Chondrocyte (in vitro differentiated cells): ENCODE data around the gene COX14. TPM values are rescaled to one million over a fixed set of nuclear protein-coding genes. Genes with fewer than 3 reads are reported as not detected.

ENCODE experiments used
- DNase-seq: peaks from one replicate; pipeline ENCODE4 v3.0.0; 2021; ENCODE audit warnings: mixed read lengths, low spot score
- H3K27ac Mint-ChIP-seq: one replicate; pipeline ENCODE4 v1.8.0; 2021; ENCODE audit warnings: mild to moderate bottlenecking, moderate library complexity, mixed read lengths; ENCODE audit not compliant: unreplicated experiment
- H3K27me3 Mint-ChIP-seq: 2 replicates; pipeline ENCODE4 v1.8.0; 2021; ENCODE audit warnings: low read depth, mixed read lengths
- H3K36me3 Mint-ChIP-seq: 2 replicates; pipeline ENCODE4 v1.8.0; 2021; ENCODE audit warnings: low read depth, mixed read lengths
- H3K4me1 Mint-ChIP-seq: 2 replicates; pipeline ENCODE4 v1.8.0; 2021; ENCODE audit warnings: low read depth, mild to moderate bottlenecking, mixed read lengths
- H3K4me3 Mint-ChIP-seq: one replicate; pipeline ENCODE4 v1.8.0; 2021; ENCODE audit warnings: mild to moderate bottlenecking, moderate library complexity, mixed read lengths; ENCODE audit not compliant: unreplicated experiment
- H3K9me3 Mint-ChIP-seq: 2 replicates; pipeline ENCODE4 v1.8.0; 2021; ENCODE audit warnings: low read depth, mixed read lengths
- CTCF ChIP-seq: fragments of 200-600 bp; sonication (generic); IDR thresholded peaks from 2 replicates; pipeline ENCODE4 v1.5.0; 2021; ENCODE audit warnings: antibody characterized with exemption, mild to moderate bottlenecking, moderate library complexity
- total RNA-seq: library from RNA; stranded (reverse); gene quantifications from 3 replicates; pipeline ENCODE4 v1.2.1, GENCODE V29; 2021

COX14 gene
- total RNA-seq, 1 donor from 2014 or later = 44.7 TPM

GRCh38 chr12:50127546-50127945 lies 15.5 kb downstream of the COX14 start:
- no peak for DNase-seq
- H3K36me3 Mint-ChIP-seq = peaks cover 20% of the 10 kb centered on the region
- no peaks in the 10 kb centered on the region for H3K9me3 Mint-ChIP-seq
- no peak overlapping the region for H3K4me3 Mint-ChIP-seq
- TF ChIP-seq CTCF = no peak
- H3K27me3 Mint-ChIP-seq = no peaks in the 10 kb centered on the region
- peaks cover 11% of the 10 kb centered on the region for H3K4me1 Mint-ChIP-seq
- no peak overlapping the region for H3K27ac Mint-ChIP-seq

- no peak for DNase-seq
- peaks cover 26% of the 10 kb centered on the region for H3K36me3 Mint-ChIP-seq
- H3K27me3 Mint-ChIP-seq = no peaks in the 10 kb centered on the region
- H3K4me1 Mint-ChIP-seq = peaks cover 14% of the 10 kb centered on the region
- H3K9me3 Mint-ChIP-seq = no peaks in the 10 kb centered on the region
- H3K27ac Mint-ChIP-seq = no peak overlapping the region
- no peak overlapping the region for H3K4me3 Mint-ChIP-seq
- TF ChIP-seq CTCF = no peak
Measured at GRCh38 chr12:50129290-50129689, 17.3 kb downstream of the COX14 start.

- Mint-ChIP-seq H3K27me3 (no peaks in the 10 kb centered on the region), H3K9me3 (no peaks in the 10 kb centered on the region), H3K4me1 (peaks cover 12% of the 10 kb centered on the region), H3K27ac (peak overlapping the region; percentile 29), H3K36me3 (peaks cover 31% of the 10 kb centered on the region), H3K4me3 (no peak overlapping the region)
- no peak for DNase-seq
- TF ChIP-seq CTCF = peak; percentile 83
Measured at GRCh38 chr12:50132505-50133135, 20.6 kb downstream of the COX14 start.

GRCh38 chr12:50142993-50143392 lies 31.0 kb downstream of the COX14 start:
- H3K4me1 Mint-ChIP-seq = peaks cover 10% of the 10 kb centered on the region
- peaks cover 13% of the 10 kb centered on the region for H3K36me3 Mint-ChIP-seq
- no peaks in the 10 kb centered on the region for H3K9me3 Mint-ChIP-seq
- DNase-seq = no peak
- no peak for TF ChIP-seq CTCF
- H3K27me3 Mint-ChIP-seq = no peaks in the 10 kb centered on the region
- H3K27ac Mint-ChIP-seq = no peak overlapping the region
- H3K4me3 Mint-ChIP-seq = no peak overlapping the region

GRCh38 chr12:50145439-50145838 lies 33.4 kb downstream of the COX14 start:
- no peak overlapping the region for H3K4me3 Mint-ChIP-seq
- no peak for TF ChIP-seq CTCF
- peaks cover 12% of the 10 kb centered on the region for H3K4me1 Mint-ChIP-seq
- H3K9me3 Mint-ChIP-seq = no peaks in the 10 kb centered on the region
- H3K27ac Mint-ChIP-seq = no peak overlapping the region
- H3K27me3 Mint-ChIP-seq = no peaks in the 10 kb centered on the region
- no peak for DNase-seq
- peaks cover 7% of the 10 kb centered on the region for H3K36me3 Mint-ChIP-seq
